Activated T-cell treated with anti-CD3 and anti-CD28 coated beads, Interleukin-2, amount 50 U/mL, for 72 hours (primary cell): ENCODE results near the gene NEK9. TPM values are rescaled to one million over a fixed set of nuclear protein-coding genes. Genes with fewer than 3 reads are reported as not detected.

Source experiments
- ATAC-seq, 2 donors: fragments of 150-1000 bp; cut with Tn5 transposase; replicated peaks in 1 of 2; 2 replicates each; pipeline ENCODE4 v1.10.0; 2021; ENCODE audit warnings: moderate library complexity in 2 of 2, mild to moderate bottlenecking in 1 of 2
- DNase-seq, 2 donors: peaks; one replicate each; pipeline ENCODE4 v3.0.0; 2021 to 2022; ENCODE audit warnings: mixed read lengths in 1 of 2
- H3K27ac Mint-ChIP-seq: one replicate; pipeline ENCODE4 v1.8.0; 2022; ENCODE audit warnings: mild to moderate bottlenecking, moderate library complexity, mixed read lengths
- H3K27me3 Mint-ChIP-seq: one replicate; pipeline ENCODE4 v1.8.0; 2022; ENCODE audit warnings: low read depth, mixed read lengths
- H3K36me3 Mint-ChIP-seq, 2 donors: one replicate each; pipeline ENCODE4 v1.8.0; 2022; ENCODE audit warnings: mixed read lengths in 2 of 2, mild to moderate bottlenecking in 1 of 2; ENCODE audit not compliant: insufficient read depth in 2 of 2
- H3K4me1 Mint-ChIP-seq: one replicate; pipeline ENCODE4 v1.8.0; 2022; ENCODE audit warnings: low read depth, mixed read lengths
- H3K4me3 Mint-ChIP-seq, 2 donors: one replicate each; pipeline ENCODE4 v1.8.0; 2022; ENCODE audit warnings: mild to moderate bottlenecking in 2 of 2, mixed read lengths in 2 of 2, moderate library complexity in 2 of 2
- H3K9me3 Mint-ChIP-seq, 2 donors: one replicate each; pipeline ENCODE4 v1.8.0; 2022; ENCODE audit warnings: mixed read lengths in 2 of 2
- total RNA-seq, 2 donors: library from RNA; stranded (reverse); gene quantifications; one replicate each; pipeline ENCODE4 v1.2.3, GENCODE V29; 2022

NEK9 gene
- total RNA-seq, 2 donors from 2014 or later: 64.1 to 77.5 TPM

- H3K4me1 Mint-ChIP-seq: no peaks in the 10 kb centered on the region
- no peak overlapping the region for H3K27ac Mint-ChIP-seq
- DNase-seq: no peak
- no peaks in the 10 kb centered on the region for H3K27me3 Mint-ChIP-seq
- H3K36me3 Mint-ChIP-seq: peaks cover 2 to 10% of the 10 kb centered on the region in 2 donors
- no peaks in the 10 kb centered on the region for H3K9me3 Mint-ChIP-seq
- no peak overlapping the region for H3K4me3 Mint-ChIP-seq
- ATAC-seq: no peak
Measured at GRCh38 chr14:75091251-75091650, 35.6 kb downstream of the NEK9 start.

GRCh38 chr14:75090353-75090752 is 36.5 kb downstream of the NEK9 start:
- peaks cover 2 to 13% of the 10 kb centered on the region in 2 donors for H3K36me3 Mint-ChIP-seq
- no peaks in the 10 kb centered on the region for H3K4me1 Mint-ChIP-seq
- H3K27me3 Mint-ChIP-seq: no peaks in the 10 kb centered on the region
- no peaks in the 10 kb centered on the region for H3K9me3 Mint-ChIP-seq
- ATAC-seq (no peak), DNase-seq (no peak)
- no peak overlapping the region for H3K27ac Mint-ChIP-seq
- no peak overlapping the region for H3K4me3 Mint-ChIP-seq

- peak; percentile 28 to 45 for DNase-seq
- H3K4me1 Mint-ChIP-seq: no peaks in the 10 kb centered on the region
- H3K9me3 Mint-ChIP-seq: no peaks in the 10 kb centered on the region
- no peaks in the 10 kb centered on the region for H3K27me3 Mint-ChIP-seq
- no peak overlapping the region for H3K27ac Mint-ChIP-seq
- peak; percentile 36 to 54 for ATAC-seq
- H3K4me3 Mint-ChIP-seq: no peak overlapping the region
- peaks cover 4 to 13% of the 10 kb centered on the region in 2 donors for H3K36me3 Mint-ChIP-seq
Measured at GRCh38 chr14:75088566-75089373, 38.1 kb downstream of the NEK9 start.

- ATAC-seq (no peak), DNase-seq (no peak)
- H3K27ac Mint-ChIP-seq: no peak overlapping the region
- H3K27me3 Mint-ChIP-seq: no peaks in the 10 kb centered on the region
- no peak overlapping the region for H3K4me3 Mint-ChIP-seq
- H3K4me1 Mint-ChIP-seq: no peaks in the 10 kb centered on the region
- H3K9me3 Mint-ChIP-seq: no peaks in the 10 kb centered on the region
- H3K36me3 Mint-ChIP-seq: peaks cover 4 to 13% of the 10 kb centered on the region in 2 donors
Measured at GRCh38 chr14:75088153-75088552, 38.7 kb downstream of the NEK9 start.

GRCh38 chr14:75084513-75084912 is 42.3 kb downstream of the NEK9 start:
- peaks cover 4 to 13% of the 10 kb centered on the region in 2 donors for H3K36me3 Mint-ChIP-seq
- DNase-seq: no peak

GRCh38 chr14:75083271-75083670 is 43.6 kb downstream of the NEK9 start:
- no peak for DNase-seq
- no peaks in the 10 kb centered on the region for H3K27me3 Mint-ChIP-seq
- no peaks in the 10 kb centered on the region for H3K4me1 Mint-ChIP-seq
- peaks cover 4 to 13% of the 10 kb centered on the region in 2 donors for H3K36me3 Mint-ChIP-seq
- no peak overlapping the region for H3K4me3 Mint-ChIP-seq
- no peak overlapping the region for H3K27ac Mint-ChIP-seq
- no peak for ATAC-seq
- no peaks in the 10 kb centered on the region for H3K9me3 Mint-ChIP-seq

More at GRCh38 chr14:75084513-75084912, 42.3 kb downstream of the NEK9 start:
- ATAC-seq: no peak
- no peak overlapping the region for H3K4me3 Mint-ChIP-seq
- H3K27ac Mint-ChIP-seq: no peak overlapping the region
- H3K4me1 Mint-ChIP-seq: no peaks in the 10 kb centered on the region
- no peaks in the 10 kb centered on the region for H3K9me3 Mint-ChIP-seq
- no peaks in the 10 kb centered on the region for H3K27me3 Mint-ChIP-seq

GRCh38 chr14:75081660-75082229 is 45.1 kb downstream of the NEK9 start:
- Mint-ChIP-seq H3K36me3 (peaks cover 2 to 8% of the 10 kb centered on the region in 2 donors), H3K9me3 (no peaks in the 10 kb centered on the region), H3K27ac (no peak overlapping the region), H3K4me3 (no peak overlapping the region), H3K27me3 (no peaks in the 10 kb centered on the region), H3K4me1 (no peaks in the 10 kb centered on the region)
- ATAC-seq (no peak), DNase-seq (no peak)

GRCh38 chr14:75079521-75079920 is 47.3 kb downstream of the NEK9 start:
- Mint-ChIP-seq H3K4me1 (no peaks in the 10 kb centered on the region), H3K4me3 (no peak overlapping the region), H3K36me3 (peaks cover 0 to 2% of the 10 kb centered on the region in 2 donors), H3K27me3 (no peaks in the 10 kb centered on the region), H3K27ac (no peak overlapping the region), H3K9me3 (no peaks in the 10 kb centered on the region)
- no peak for DNase-seq
- no peak for ATAC-seq

GRCh38 chr14:75077794-75078193 is 49.1 kb downstream of the NEK9 start:
- DNase-seq (no peak), ATAC-seq (no peak)
- Mint-ChIP-seq H3K36me3 (no peaks in the 10 kb centered on the region), H3K4me3 (no peak overlapping the region), H3K27ac (no peak overlapping the region), H3K27me3 (no peaks in the 10 kb centered on the region), H3K9me3 (no peaks in the 10 kb centered on the region), H3K4me1 (no peaks in the 10 kb centered on the region)

GRCh38 chr14:75070383-75070782 is 56.5 kb downstream of the NEK9 start:
- H3K4me3 Mint-ChIP-seq: no peak overlapping the region
- no peaks in the 10 kb centered on the region for H3K36me3 Mint-ChIP-seq
- H3K4me1 Mint-ChIP-seq: no peaks in the 10 kb centered on the region
- no peak for DNase-seq
- H3K9me3 Mint-ChIP-seq: no peaks in the 10 kb centered on the region
- no peak for ATAC-seq
- no peaks in the 10 kb centered on the region for H3K27me3 Mint-ChIP-seq
- no peak overlapping the region for H3K27ac Mint-ChIP-seq

GRCh38 chr14:75069811-75070145 is 57.1 kb downstream of the NEK9 start:
- no peak overlapping the region for H3K27ac Mint-ChIP-seq
- no peak overlapping the region for H3K4me3 Mint-ChIP-seq
- H3K36me3 Mint-ChIP-seq: no peaks in the 10 kb centered on the region
- H3K27me3 Mint-ChIP-seq: no peaks in the 10 kb centered on the region
- ATAC-seq: no peak
- H3K4me1 Mint-ChIP-seq: no peaks in the 10 kb centered on the region
- no peak for DNase-seq
- no peaks in the 10 kb centered on the region for H3K9me3 Mint-ChIP-seq

- Mint-ChIP-seq H3K4me1 (peaks cover 2% of the 10 kb centered on the region), H3K9me3 (no peaks in the 10 kb centered on the region), H3K36me3 (no peaks in the 10 kb centered on the region), H3K27me3 (no peaks in the 10 kb centered on the region), H3K4me3 (no peak within 1 kb of the TSS), H3K27ac (no peak within 1 kb of the TSS)
- DNase-seq (peak; percentile 68 to 78), ATAC-seq (peak; percentile 93 to 95)
Measured at GRCh38 chr14:75069121-75069810, 57.6 kb downstream of the NEK9 start, which contains the start of gene ZC2HC1C. Gene ZC2HC1C (plus strand): TSS chr14:75069641. CDS start chr14:75070574, 933 bp downstream.
